A673 (cell line): ENCODE measurements around the gene TSPAN14. TPM values are rescaled to one million over a fixed set of nuclear protein-coding genes. Genes with fewer than 3 reads are reported as not detected.

ENCODE experiments used
- BruUV-seq: library from RNA; stranded (reverse); fragments of 400-500 nt; replicated peaks from 2 replicates; lab custom pipeline; 2021; lab: Mats Ljungman, UMichigan
- CTCF ChIA-PET: fragments of 300-600 bp; sonication (Branson Sonifier 250); formaldehyde crosslinking; loops from one replicate; lab custom pipeline; 2022; ENCODE audit warnings: antibody characterized with exemption; lab: Charles Lee
- POLR2A ChIA-PET: fragments of 300-600 bp; sonication (Branson Sonifier 250); formaldehyde crosslinking; loops from one replicate; lab custom pipeline; 2022; ENCODE audit warnings: antibody characterized with exemption; ENCODE audit not compliant: low non-redundant PET; lab: Charles Lee
- DNase-seq: peaks from one replicate; pipeline ENCODE4 v3.0.0-alpha.2; 2015; ENCODE audit warnings: low spot score
- H3K27ac ChIP-seq: fragments of 200-600 bp; sonication (generic); 2 replicates; pipeline ENCODE4 v1.5.1; 2016; ENCODE audit warnings: mixed run types, low read depth, mild to moderate bottlenecking, mixed read lengths, antibody characterized with exemption, low read length; ENCODE audit not compliant: poor library complexity, severe bottlenecking
- H3K27me3 ChIP-seq: fragments of 200-600 bp; sonication (generic); replicated peaks from 2 replicates; pipeline ENCODE4 v1.6.1; 2017; ENCODE audit warnings: mixed run types, low read depth, mild to moderate bottlenecking, mixed read lengths, antibody characterized with exemption, low read length; ENCODE audit not compliant: insufficient read depth, poor library complexity
- H3K36me3 ChIP-seq: fragments of 200-600 bp; sonication (generic); 2 replicates; pipeline ENCODE4 v1.6.1; 2016; ENCODE audit warnings: mixed run types, mild to moderate bottlenecking, mixed read lengths, antibody characterized with exemption, low read length; ENCODE audit not compliant: insufficient read depth, poor library complexity, severe bottlenecking
- H3K4me1 ChIP-seq: fragments of 200-600 bp; sonication (generic); 2 replicates; pipeline ENCODE4 v1.6.1; 2017; ENCODE audit warnings: mixed run types, mild to moderate bottlenecking, mixed read lengths, antibody characterized with exemption, low read length; ENCODE audit not compliant: insufficient read depth, poor library complexity, severe bottlenecking
- H3K4me3 ChIP-seq: fragments of 200-600 bp; sonication (generic); 2 replicates; pipeline ENCODE4 v1.5.1; 2016; ENCODE audit warnings: low read depth, mixed run types, mild to moderate bottlenecking, mixed read lengths, low read length; ENCODE audit not compliant: poor library complexity, severe bottlenecking
- H3K9me3 ChIP-seq: fragments of 200-600 bp; sonication (generic); 2 replicates; pipeline ENCODE4 v1.6.1; 2016; ENCODE audit warnings: mixed run types, low read depth, mild to moderate bottlenecking, mixed read lengths, antibody characterized with exemption, low read length; ENCODE audit not compliant: poor library complexity, severe bottlenecking
- EZH2 ChIP-seq: fragments of 200-600 bp; sonication (generic); IDR thresholded peaks from 2 replicates; pipeline ENCODE4 v1.6.1; 2017; ENCODE audit warnings: borderline replicate concordance, low read depth, mild to moderate bottlenecking, mixed read lengths, antibody characterized with exemption, low read length; ENCODE audit not compliant: poor library complexity, severe bottlenecking
- intact Hi-C: fragments of 100-400 bp; cut with micrococcal nuclease; formaldehyde crosslinking; loops from one replicate; pipeline ENCODE4 v1.10.0; 2022; ENCODE audit not compliant: unreplicated experiment
- total RNA-seq: library from RNA; stranded (reverse); gene quantifications from 2 replicates; pipeline ENCODE4 v1.2.3, GENCODE V29; 2021
- TF ChIP-seq, protein P1 (sequence below): fragments of 300-800, 200-600 bp; sonication (generic); conservative IDR thresholded peaks from 2 replicates; pipeline ENCODE4 v1.5.1; 2017; ENCODE audit warnings: low read depth, mild to moderate bottlenecking, antibody characterized with exemption, low read length, moderate library complexity, mixed read lengths

The TSPAN14 gene
- total RNA-seq, 1 experiment from 2014 or later: 50.4 TPM

DNA sequence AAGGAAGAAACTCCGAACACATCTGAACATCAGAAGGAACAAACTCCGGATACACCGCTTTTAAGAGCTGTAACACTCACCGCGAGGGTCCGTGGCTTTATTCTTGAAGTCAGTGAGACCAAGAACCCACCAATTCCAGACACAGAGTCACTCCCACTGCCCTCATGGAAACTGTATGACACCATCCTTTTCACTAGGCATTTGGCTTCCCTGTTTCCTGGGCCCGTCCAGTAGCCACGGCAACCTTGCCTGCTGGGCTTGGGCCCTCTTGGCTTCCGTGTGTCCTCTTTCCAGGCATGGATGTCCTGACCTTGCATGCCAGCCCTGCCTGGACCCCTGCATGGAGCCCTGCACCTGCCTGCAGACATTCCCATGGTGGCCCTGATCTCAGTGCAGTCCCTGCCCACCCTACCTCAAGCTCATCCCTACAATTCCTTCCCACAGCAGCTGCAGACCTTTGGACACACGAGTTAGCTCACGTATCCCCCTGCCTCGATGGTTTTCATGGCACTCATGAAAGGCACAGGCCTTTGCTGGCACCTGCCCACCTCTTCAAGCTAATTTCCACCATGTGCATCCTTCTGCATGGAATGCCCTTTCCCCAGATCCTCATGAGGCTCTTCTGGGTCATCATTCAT is 90.3 kb downstream of the TSPAN14 start:
- Histone ChIP-seq H3K27ac (no peak overlapping the region), H3K4me3 (no peak overlapping the region), H3K9me3 (no peaks in the 10 kb centered on the region), H3K36me3 (no peaks in the 10 kb centered on the region), H3K27me3 (no peaks in the 10 kb centered on the region), H3K4me1 (no peaks in the 10 kb centered on the region)
- ChIA-PET CTCF (interaction anchor here (1.1 kb wide), 1 partner anchor 100 kb away, joined by 3 read pairs; no protein-coding TSS in a partner anchor), POLR2A (no interaction called here)
- TF ChIP-seq, protein P1, sequence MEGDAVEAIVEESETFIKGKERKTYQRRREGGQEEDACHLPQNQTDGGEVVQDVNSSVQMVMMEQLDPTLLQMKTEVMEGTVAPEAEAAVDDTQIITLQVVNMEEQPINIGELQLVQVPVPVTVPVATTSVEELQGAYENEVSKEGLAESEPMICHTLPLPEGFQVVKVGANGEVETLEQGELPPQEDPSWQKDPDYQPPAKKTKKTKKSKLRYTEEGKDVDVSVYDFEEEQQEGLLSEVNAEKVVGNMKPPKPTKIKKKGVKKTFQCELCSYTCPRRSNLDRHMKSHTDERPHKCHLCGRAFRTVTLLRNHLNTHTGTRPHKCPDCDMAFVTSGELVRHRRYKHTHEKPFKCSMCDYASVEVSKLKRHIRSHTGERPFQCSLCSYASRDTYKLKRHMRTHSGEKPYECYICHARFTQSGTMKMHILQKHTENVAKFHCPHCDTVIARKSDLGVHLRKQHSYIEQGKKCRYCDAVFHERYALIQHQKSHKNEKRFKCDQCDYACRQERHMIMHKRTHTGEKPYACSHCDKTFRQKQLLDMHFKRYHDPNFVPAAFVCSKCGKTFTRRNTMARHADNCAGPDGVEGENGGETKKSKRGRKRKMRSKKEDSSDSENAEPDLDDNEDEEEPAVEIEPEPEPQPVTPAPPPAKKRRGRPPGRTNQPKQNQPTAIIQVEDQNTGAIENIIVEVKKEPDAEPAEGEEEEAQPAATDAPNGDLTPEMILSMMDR: no peak
- TF ChIP-seq EZH2: no peak
- no TSS peak for BruUV-seq
- intact Hi-C loops: no loop called here
- DNase-seq: no peak

DNA sequence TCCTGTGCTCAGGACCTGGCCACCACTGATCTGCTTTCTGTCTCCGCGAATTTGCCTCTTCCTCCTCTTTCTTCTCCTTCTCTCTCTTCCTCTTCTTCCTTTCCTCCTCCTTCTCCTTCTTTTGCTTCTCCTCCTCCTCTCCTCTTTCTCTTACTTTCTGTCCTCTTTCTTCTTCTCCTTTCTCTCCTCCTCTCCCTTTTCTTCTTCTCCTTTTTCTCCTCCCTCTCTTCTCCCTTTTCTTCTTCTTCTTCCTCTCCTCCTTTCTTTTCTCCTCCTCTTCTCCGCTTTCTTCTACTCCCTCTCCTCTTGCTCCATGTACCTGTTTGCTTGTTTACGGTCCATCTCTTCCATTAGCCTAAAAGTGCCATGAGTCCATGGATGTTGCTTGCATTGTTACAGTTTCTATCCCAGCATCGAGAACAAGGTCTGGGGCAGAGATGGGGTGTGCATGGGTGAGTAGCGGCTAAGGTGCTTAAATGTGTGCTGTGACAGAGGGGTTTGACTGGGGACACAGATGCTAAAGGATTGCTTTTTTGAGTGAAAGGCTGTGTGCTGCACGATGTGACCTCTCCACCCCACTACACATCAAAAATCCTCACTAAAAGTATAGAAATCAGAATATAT is 91.3 kb downstream of the TSPAN14 start:
- H3K36me3 ChIP-seq: no peaks in the 10 kb centered on the region
- H3K27me3 ChIP-seq: no peaks in the 10 kb centered on the region
- H3K4me3 ChIP-seq: no peak overlapping the region
- no peak overlapping the region for H3K27ac ChIP-seq
- TF ChIP-seq, protein P1: no peak
- no peaks in the 10 kb centered on the region for H3K9me3 ChIP-seq
- BruUV-seq: no TSS peak
- no peak for DNase-seq
- H3K4me1 ChIP-seq: no peaks in the 10 kb centered on the region
- ChIA-PET POLR2A (no interaction called here), CTCF (interaction anchor here (1.1 kb wide), 1 partner anchor 101 kb away, joined by 3 read pairs; no protein-coding TSS in a partner anchor)
- intact Hi-C loops: no loop called here

DNA sequence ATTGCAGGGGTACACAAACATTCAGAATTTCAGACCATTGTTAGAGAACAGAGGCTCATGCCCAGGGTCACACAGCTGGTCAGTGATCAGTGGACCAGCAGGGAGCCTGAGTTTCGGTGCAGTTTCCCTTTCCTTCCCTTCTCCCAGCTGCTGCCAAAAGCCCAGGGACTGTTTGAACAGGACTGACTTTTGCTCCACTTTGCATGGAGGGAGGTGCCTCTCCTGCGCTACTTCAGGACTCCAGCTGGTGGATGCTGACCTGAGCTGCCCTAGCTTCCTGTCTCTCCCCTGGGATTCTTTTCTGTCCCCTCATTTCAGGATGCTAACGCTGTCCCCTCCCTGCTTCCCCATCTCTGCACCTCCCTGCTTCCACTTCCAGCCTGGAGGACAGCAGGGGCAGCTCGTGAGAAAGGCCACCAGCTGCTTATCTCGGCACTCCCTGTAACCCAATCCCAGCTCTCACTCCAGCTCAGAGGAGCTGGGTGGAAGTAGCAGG is 98.1 kb downstream of the TSPAN14 start:
- intact Hi-C loops: no loop called here
- Histone ChIP-seq H3K27ac (no peak overlapping the region), H3K27me3 (peaks cover 6% of the 10 kb centered on the region), H3K36me3 (no peaks in the 10 kb centered on the region), H3K4me1 (no peaks in the 10 kb centered on the region), H3K4me3 (no peak overlapping the region), H3K9me3 (no peaks in the 10 kb centered on the region)
- no peak for TF ChIP-seq EZH2
- TF ChIP-seq, protein P1: no peak
- ChIA-PET POLR2A (no interaction called here), CTCF (no interaction called here)
- no TSS peak for BruUV-seq
- DNase-seq: no peak
